ENCODE results near the gene NDUFV3. TPM values are rescaled to one million over a fixed set of nuclear protein-coding genes. Genes with fewer than 3 reads are reported as not detected.

Gene NDUFV3
- total and polyA plus RNA-seq, 7 donors, result 37.3 to 105 (median 74.8) TPM

DNA sequence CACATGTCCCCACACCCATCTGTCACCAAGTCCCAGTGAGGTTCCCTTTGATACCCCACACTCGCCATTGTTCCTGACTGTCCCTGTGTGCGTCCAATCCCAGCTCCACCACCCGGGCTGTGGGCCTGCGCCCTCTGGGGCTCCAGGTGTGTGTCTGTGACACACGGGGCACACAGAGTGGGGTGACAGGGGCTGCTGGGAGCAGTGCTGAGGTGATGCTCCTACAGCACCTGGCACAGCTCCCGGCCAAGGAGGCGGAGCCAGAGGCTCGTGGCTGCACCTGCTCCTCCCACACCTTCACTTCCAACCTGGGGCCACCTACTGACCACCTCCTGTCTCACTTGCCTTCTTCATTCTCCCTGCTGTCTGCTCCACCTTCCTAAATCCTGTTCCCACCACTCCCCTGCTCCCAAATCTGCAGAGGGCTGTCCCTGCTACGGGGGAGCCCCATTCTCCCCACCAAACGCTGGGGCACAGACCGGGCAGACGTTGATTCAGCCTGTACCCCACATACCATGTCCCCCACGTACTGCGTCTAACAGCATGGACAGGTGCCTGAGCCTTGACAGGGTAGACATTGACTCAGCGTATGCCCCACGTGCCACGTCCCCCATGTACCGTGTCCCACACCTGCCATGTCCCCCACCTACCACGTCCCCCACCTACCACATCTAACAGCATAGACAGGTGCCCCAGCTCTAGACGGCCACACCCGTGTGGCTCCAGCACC is 30.2 kb upstream of the NDUFV3 start:
- peaks cover 0 to 60% of the 10 kb centered on the region in 2 donors for H3K36me3 ChIP-seq (ENCODE audit: insufficient read depth in 1 of 2, low read depth in 1 of 2)
- WGBS, 3 donors, result 90 to 94% (median 92%) methylated on average over 21 of the region's 21 CpGs

GRCh38 chr21:42863504-42863870 is 29.6 kb upstream of the NDUFV3 start:
- peaks cover 0 to 60% of the 10 kb centered on the region in 2 donors for H3K36me3 ChIP-seq (ENCODE audit: insufficient read depth in 1 of 2, low read depth in 1 of 2)
- intact Hi-C loops (cut with DNase I), result loop anchor here in 1 of 2 donors (10.0 kb wide), 1 partner anchor 51 kb away; no protein-coding TSS in a partner anchor
- H3K27ac ChIP-seq, result no peak overlapping the region

More for the DNA sequence above, 30.2 kb upstream of the NDUFV3 start:
- ATAC-seq, result no peak
- no peak for DNase-seq
- H3K27me3 ChIP-seq (ENCODE audit: insufficient read depth in 3 of 3, low read length in 2 of 3), result no peaks in the 10 kb centered on the region
- intact Hi-C loops (cut with DNase I), result loop anchor here in 1 of 2 donors (10.0 kb wide), 1 partner anchor 52 kb away; no protein-coding TSS in a partner anchor
- H3K4me3 ChIP-seq, result no peak overlapping the region
- TF ChIP-seq, protein P1, sequence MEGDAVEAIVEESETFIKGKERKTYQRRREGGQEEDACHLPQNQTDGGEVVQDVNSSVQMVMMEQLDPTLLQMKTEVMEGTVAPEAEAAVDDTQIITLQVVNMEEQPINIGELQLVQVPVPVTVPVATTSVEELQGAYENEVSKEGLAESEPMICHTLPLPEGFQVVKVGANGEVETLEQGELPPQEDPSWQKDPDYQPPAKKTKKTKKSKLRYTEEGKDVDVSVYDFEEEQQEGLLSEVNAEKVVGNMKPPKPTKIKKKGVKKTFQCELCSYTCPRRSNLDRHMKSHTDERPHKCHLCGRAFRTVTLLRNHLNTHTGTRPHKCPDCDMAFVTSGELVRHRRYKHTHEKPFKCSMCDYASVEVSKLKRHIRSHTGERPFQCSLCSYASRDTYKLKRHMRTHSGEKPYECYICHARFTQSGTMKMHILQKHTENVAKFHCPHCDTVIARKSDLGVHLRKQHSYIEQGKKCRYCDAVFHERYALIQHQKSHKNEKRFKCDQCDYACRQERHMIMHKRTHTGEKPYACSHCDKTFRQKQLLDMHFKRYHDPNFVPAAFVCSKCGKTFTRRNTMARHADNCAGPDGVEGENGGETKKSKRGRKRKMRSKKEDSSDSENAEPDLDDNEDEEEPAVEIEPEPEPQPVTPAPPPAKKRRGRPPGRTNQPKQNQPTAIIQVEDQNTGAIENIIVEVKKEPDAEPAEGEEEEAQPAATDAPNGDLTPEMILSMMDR (IDR thresholded peaks at IDR 0.05), result no peak
- H3K27ac ChIP-seq, result no peak overlapping the region
- H3K9me3 ChIP-seq, result no peaks in the 10 kb centered on the region
- no peaks in the 10 kb centered on the region for H3K4me1 ChIP-seq

GRCh38 chr21:42864286-42864685 is 28.8 kb upstream of the NDUFV3 start:
- no peak for DNase-seq
- H3K36me3 ChIP-seq (ENCODE audit: insufficient read depth in 1 of 2, low read depth in 1 of 2), result peaks cover 0 to 60% of the 10 kb centered on the region in 2 donors
- no peaks in the 10 kb centered on the region for H3K27me3 ChIP-seq (ENCODE audit: insufficient read depth in 3 of 3, low read length in 2 of 3)
- WGBS, 3 donors, result 87 to 89% (median 88%) methylated on average over 14 of the region's 14 CpGs
- H3K9me3 ChIP-seq, result no peaks in the 10 kb centered on the region
- TF ChIP-seq, protein P1 (IDR thresholded peaks at IDR 0.05), result no peak
- H3K4me3 ChIP-seq, result no peak overlapping the region
- ATAC-seq, result no peak
- H3K4me1 ChIP-seq, result no peaks in the 10 kb centered on the region
- no peak overlapping the region for H3K27ac ChIP-seq
- intact Hi-C loops (cut with DNase I), result loop anchor here in 1 of 2 donors (10.0 kb wide), 1 partner anchor 51 kb away; no protein-coding TSS in a partner anchor

More at GRCh38 chr21:42863504-42863870, 29.6 kb upstream of the NDUFV3 start:
- TF ChIP-seq, protein P1 (IDR thresholded peaks at IDR 0.05), result no peak
- DNase-seq, result no peak
- Histone ChIP-seq H3K27me3 (ENCODE audit: insufficient read depth in 3 of 3, low read length in 2 of 3) (no peaks in the 10 kb centered on the region), H3K4me1 (no peaks in the 10 kb centered on the region), H3K9me3 (no peaks in the 10 kb centered on the region), H3K4me3 (no peak overlapping the region)
- WGBS, 3 donors, result 79 to 87% (median 79%) methylated on average over 13 of the region's 13 CpGs
- ATAC-seq, result no peak

DNA sequence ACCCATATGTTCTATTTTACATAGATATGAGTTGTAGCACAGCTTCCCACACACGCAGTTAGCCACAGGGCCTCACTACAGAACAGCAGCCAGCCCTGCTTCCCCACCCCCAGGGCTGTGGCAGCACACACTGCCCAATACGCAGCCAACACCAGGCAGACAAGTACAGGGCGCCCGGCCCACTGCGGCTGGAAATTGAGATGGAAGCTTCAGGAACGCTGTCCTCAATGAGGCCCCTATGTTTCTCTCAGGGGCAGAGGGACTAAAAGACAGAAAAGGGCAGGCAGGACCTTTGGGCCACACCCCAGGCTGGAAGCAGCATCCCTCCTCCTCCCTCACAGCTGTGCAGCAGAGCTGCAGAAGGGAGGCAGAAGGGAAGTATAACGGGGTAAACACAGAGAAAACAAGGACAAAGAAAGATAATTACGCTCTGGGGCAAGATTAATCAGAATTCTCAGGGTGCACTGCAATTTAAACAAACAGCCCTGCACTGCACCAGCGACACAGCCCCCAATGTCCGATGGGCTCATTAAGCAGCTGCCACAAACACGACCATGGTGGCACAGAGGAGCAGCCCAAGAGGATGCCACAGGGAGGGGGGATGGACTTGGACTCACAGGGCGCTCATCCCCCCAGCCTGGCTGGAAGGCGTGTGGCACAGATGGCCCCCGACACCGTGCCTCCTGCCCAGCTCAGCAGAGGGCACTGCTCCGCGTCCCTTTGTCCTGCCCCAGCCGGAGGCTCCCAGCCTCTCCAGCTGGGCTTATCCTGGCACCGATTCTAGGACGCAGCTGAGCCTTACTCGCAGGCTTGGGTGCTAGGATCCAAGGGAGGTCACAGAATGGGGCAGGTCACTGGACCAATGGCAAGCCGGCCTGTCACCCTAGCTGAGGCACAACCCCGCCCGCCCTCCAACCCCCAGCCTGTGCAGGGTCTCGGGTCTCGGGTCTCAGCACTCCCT is 28.0 kb upstream of the NDUFV3 start:
- Histone ChIP-seq H3K4me1 (no peaks in the 10 kb centered on the region), H3K4me3 (no peak overlapping the region), H3K27me3 (ENCODE audit: insufficient read depth in 3 of 3, low read length in 2 of 3) (no peaks in the 10 kb centered on the region), H3K9me3 (no peaks in the 10 kb centered on the region), H3K36me3 (ENCODE audit: insufficient read depth in 1 of 2, low read depth in 1 of 2) (peaks cover 0 to 58% of the 10 kb centered on the region in 2 donors), H3K27ac (no peak overlapping the region)
- TF ChIP-seq, protein P1 (IDR thresholded peaks at IDR 0.05), result no peak
- ATAC-seq (peak; percentile 20 to 67 (median 42)), DNase-seq (no peak)
- 51 to 67% (median 61%) methylated on average over 23 to 26 of the region's 26 CpGs for WGBS, 3 donors
- intact Hi-C loops (cut with DNase I), result loop anchor here in 1 of 2 donors (5.0 to 10.0 kb wide), 2 partner anchors 48 to 50 kb away; no protein-coding TSS in a partner anchor
